GM12864 (cell line): Measurements from ENCODE around the gene NVL.

Source experiments
- DNase-seq: peaks from one replicate; pipeline ENCODE4 v3.0.0-alpha.2; 2011; ENCODE audit warnings: low read depth
- H3K4me3 ChIP-seq: 2 replicates; pipeline ENCODE4 v1.5.1; 2011; ENCODE audit warnings: mild to moderate bottlenecking, low read depth, low read length, control low read depth
- TF ChIP-seq, protein P1 (sequence below): IDR thresholded peaks from 2 replicates; pipeline ENCODE4 v1.5.1; 2011; ENCODE audit warnings: low read depth, mild to moderate bottlenecking, moderate library complexity, low read length, control low read depth, inconsistent platforms; ENCODE audit errors: missing control alignments

Gene NVL

GRCh38 chr1:224177356-224177999 lies 152.5 kb downstream of the NVL start:
- TF ChIP-seq, protein P1, sequence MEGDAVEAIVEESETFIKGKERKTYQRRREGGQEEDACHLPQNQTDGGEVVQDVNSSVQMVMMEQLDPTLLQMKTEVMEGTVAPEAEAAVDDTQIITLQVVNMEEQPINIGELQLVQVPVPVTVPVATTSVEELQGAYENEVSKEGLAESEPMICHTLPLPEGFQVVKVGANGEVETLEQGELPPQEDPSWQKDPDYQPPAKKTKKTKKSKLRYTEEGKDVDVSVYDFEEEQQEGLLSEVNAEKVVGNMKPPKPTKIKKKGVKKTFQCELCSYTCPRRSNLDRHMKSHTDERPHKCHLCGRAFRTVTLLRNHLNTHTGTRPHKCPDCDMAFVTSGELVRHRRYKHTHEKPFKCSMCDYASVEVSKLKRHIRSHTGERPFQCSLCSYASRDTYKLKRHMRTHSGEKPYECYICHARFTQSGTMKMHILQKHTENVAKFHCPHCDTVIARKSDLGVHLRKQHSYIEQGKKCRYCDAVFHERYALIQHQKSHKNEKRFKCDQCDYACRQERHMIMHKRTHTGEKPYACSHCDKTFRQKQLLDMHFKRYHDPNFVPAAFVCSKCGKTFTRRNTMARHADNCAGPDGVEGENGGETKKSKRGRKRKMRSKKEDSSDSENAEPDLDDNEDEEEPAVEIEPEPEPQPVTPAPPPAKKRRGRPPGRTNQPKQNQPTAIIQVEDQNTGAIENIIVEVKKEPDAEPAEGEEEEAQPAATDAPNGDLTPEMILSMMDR = no peak
- DNase-seq = no peak
- no peak overlapping the region for H3K4me3 ChIP-seq
